B cell (primary cell): ENCODE data around the gene JMJD4. TPM values are rescaled to one million over a fixed set of nuclear protein-coding genes. Genes with fewer than 3 reads are reported as not detected.

Source experiments
- ATAC-seq: fragments of 200-7000 bp; cut with Tn5 transposase; one replicate; pipeline ENCODE4 v1.10.0; 2021; ENCODE audit warnings: low read depth, mild to moderate bottlenecking, moderate number of reproducible peaks, moderate library complexity
- CTCF ChIA-PET: fragments of 350-600 bp; sonication (Branson Sonifier 250); formaldehyde crosslinking; loops from one replicate; lab custom pipeline; 2021; ENCODE audit warnings: antibody characterized with exemption, inconsistent platforms; lab: Charles Lee
- POLR2A ChIA-PET: fragments of 350-600 bp; sonication (Branson Sonifier 250); formaldehyde crosslinking; loops from one replicate; lab custom pipeline; 2021; ENCODE audit warnings: antibody characterized with exemption; lab: Charles Lee
- DNase-seq: peaks from one replicate; pipeline ENCODE4 v3.0.0; 2013
- H2AFZ ChIP-seq: 2 replicates; pipeline ENCODE4 v1.6.1; 2012; ENCODE audit warnings: mild to moderate bottlenecking, low read depth, low read length; ENCODE audit not compliant: insufficient read depth, poor library complexity, severe bottlenecking
- H3K27ac ChIP-seq, 2 donors: 1 replicate in 1 of 2; 2 replicates in 1 of 2; pipeline ENCODE4 v1.5.1; 2012 to 2013; ENCODE audit warnings: low read length in 2 of 2, mild to moderate bottlenecking in 2 of 2, moderate library complexity in 1 of 2
- H3K27me3 ChIP-seq, 4 experiments: fragments of 200-600 bp in 1 of 4; sonication (generic) in 1 of 4; replicated peaks in 1 of 4; 1 replicate in 2 of 4; 2 replicates in 2 of 4; pipeline versions ENCODE4 v1.6.1 to v1.7.0; 2013 to 2016; ENCODE audit warnings: low read length in 3 of 4, mild to moderate bottlenecking in 2 of 4, mixed read lengths in 1 of 4, moderate library complexity in 1 of 4; ENCODE audit not compliant: insufficient read depth in 4 of 4, control insufficient read depth in 3 of 4; ENCODE audit errors: control extremely low read depth in 1 of 4
- H3K36me3 ChIP-seq, 2 experiments: replicated peaks in 1 of 2; 1 replicate in 1 of 2; 2 replicates in 1 of 2; pipeline versions ENCODE4 v1.6.1 to v1.7.1; 2013; ENCODE audit warnings: low read length in 1 of 2; ENCODE audit not compliant: insufficient read depth in 2 of 2, control insufficient read depth in 1 of 2; ENCODE audit errors: control extremely low read depth in 1 of 2, extremely low read depth in 1 of 2
- H3K4me1 ChIP-seq, 2 donors: fragments of 200-600 bp in 1 of 2; sonication (generic) in 1 of 2; 1 replicate in 1 of 2; 2 replicates in 1 of 2; pipeline versions ENCODE4 v1.5.1 to v1.6.1; 2013 to 2017; ENCODE audit warnings: low read length in 2 of 2; ENCODE audit not compliant: control insufficient read depth in 2 of 2, insufficient read depth in 2 of 2
- H3K4me2 ChIP-seq: replicated peaks from 2 replicates; pipeline ENCODE3; 2012; ENCODE audit warnings: mild to moderate bottlenecking, low read depth, low read length; ENCODE audit not compliant: poor library complexity, severe bottlenecking
- H3K4me3 ChIP-seq, 5 experiments: fragments of 200-600 bp in 1 of 5; sonication (generic) in 1 of 5; 1 replicate in 3 of 5; 2 replicates in 2 of 5; pipeline versions ENCODE4 v1.5.1 to v1.7.0; 2011 to 2016; ENCODE audit warnings: low read length in 4 of 5, mild to moderate bottlenecking in 4 of 5, low read depth in 2 of 5, control low read depth in 1 of 5, moderate library complexity in 1 of 5; ENCODE audit not compliant: insufficient read depth in 1 of 5; ENCODE audit errors: control extremely low read depth in 1 of 5, extremely low read depth in 1 of 5
- H3K79me2 ChIP-seq: fragments of 200-600 bp; sonication (generic); one replicate; pipeline ENCODE4 v1.6.0; 2016; ENCODE audit warnings: low read length; ENCODE audit not compliant: control insufficient read depth, insufficient read depth
- H3K9ac ChIP-seq: fragments of 200-600 bp; sonication (generic); 2 replicates; pipeline ENCODE4 v1.6.1; 2017; ENCODE audit warnings: mild to moderate bottlenecking, low read length, moderate library complexity
- H3K9me3 ChIP-seq, 3 donors: one replicate each; pipeline versions ENCODE4 v1.6.1 to v1.7.1; 2013; ENCODE audit warnings: low read length in 2 of 3; ENCODE audit not compliant: control insufficient read depth in 2 of 3, insufficient read depth in 1 of 3; ENCODE audit errors: control extremely low read depth in 1 of 3
- H4K20me1 ChIP-seq: 2 replicates; pipeline ENCODE4 v1.6.0; 2012; ENCODE audit warnings: mild to moderate bottlenecking, low read length; ENCODE audit not compliant: insufficient read depth, control insufficient read depth, poor library complexity, severe bottlenecking
- H3K27ac Mint-ChIP-seq: one replicate; pipeline ENCODE4 v1.8.0; 2021; ENCODE audit warnings: mixed read lengths
- H3K27me3 Mint-ChIP-seq: one replicate; pipeline ENCODE4 v1.8.0; 2021; ENCODE audit warnings: mixed read lengths
- H3K4me1 Mint-ChIP-seq: one replicate; pipeline ENCODE4 v1.8.0; 2021; ENCODE audit warnings: mixed read lengths
- H3K4me3 Mint-ChIP-seq: one replicate; pipeline ENCODE4 v1.8.0; 2021; ENCODE audit warnings: mixed read lengths
- H3K9me3 Mint-ChIP-seq: one replicate; pipeline ENCODE4 v1.8.0; 2022; ENCODE audit warnings: mixed read lengths; ENCODE audit not compliant: insufficient read depth
- EZH2 ChIP-seq: IDR thresholded peaks from 2 replicates; pipeline ENCODE4 v1.6.1; 2012; ENCODE audit warnings: borderline replicate concordance, low read depth, mild to moderate bottlenecking, moderate library complexity, low read length; ENCODE audit not compliant: insufficient read depth, poor library complexity, severe bottlenecking
- WGBS: methylation state at CpG from one replicate; pipeline ENCODE4 v1.1.5; 2013; ENCODE audit warnings: missing lambda C conversion rate; ENCODE audit not compliant: insufficient coverage; 5-methylcytosine and 5-hydroxymethylcytosine counted together
- intact Hi-C: fragments of 100-400 bp; cut with micrococcal nuclease; formaldehyde crosslinking; loops from one replicate; pipeline ENCODE4 v1.10.0; 2022
- polyA plus RNA-seq: library from polyadenylated mRNA; depleted of rRNA; stranded (reverse); fragments of >200 nt; gene quantifications from 2 replicates; pipeline ENCODE4 v1.2.3, GENCODE V29; 2012
- total RNA-seq, 2 donors: library from RNA; stranded (reverse); fragments of 120-200 nt in 1 of 2; gene quantifications; 1 replicate in 1 of 2; 2 replicates in 1 of 2; pipeline versions ENCODE4 v1.2.3 to v1.2.4, GENCODE V29; 2013 to 2022
- TF ChIP-seq, protein P1 (sequence below): fragments of 200-600 bp; IDR thresholded peaks from one replicate; pipeline ENCODE4 v1.8.0; 2022; ENCODE audit warnings: antibody characterized with exemption, mild to moderate bottlenecking

The JMJD4 gene
- total and polyA plus RNA-seq, 2 donors (not counting 1 experiment from before 2014, with no cell fraction given): 29.9 to 30.6 TPM

DNA sequence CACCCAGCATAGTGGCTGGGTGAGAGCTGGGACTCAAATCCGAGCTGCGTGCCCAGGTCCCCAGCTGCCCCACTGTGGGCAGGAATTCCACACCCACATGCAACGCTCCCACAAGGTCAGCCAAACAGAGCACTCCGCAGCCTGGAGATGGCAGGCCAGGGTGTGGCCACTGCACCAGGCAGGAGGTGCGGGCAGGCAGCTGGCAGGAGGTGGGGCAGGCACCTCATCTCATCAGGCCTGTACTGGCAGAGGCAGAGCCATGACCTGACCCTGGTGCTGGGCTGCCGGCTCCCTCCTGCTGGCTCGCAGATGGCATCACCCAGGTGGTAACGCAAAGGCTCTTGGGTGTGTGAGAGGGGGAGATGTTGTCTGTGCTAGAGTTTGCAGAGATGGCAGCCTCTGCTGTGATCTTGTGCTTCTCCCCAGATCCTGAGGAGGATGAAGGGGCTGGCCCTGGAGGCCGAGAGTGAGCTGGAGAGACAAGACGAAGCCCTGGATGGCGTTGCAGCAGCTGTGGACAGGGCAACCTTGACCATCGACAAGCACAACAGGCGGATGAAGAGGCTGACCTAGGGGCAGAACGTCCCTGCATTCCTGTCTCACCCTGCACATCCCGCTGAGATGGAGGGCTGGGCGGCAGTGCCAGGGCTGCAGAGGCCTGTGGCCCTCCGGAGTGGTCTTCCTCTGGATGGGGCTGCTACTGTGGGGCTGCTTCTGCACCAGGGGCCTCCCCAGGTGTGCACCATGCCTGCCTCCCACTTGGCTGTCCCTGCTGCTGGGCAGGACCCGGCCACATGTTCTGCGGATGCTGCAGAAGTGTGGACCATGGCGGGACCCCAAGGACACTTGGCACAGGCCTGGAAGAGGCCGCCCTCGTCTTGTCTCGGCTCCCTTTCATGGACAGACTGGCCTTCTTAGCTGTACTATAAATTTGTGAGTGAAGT is 45.3 kb upstream of the JMJD4 start:
- intact Hi-C loops: loop anchor here (10.0 kb wide), 1 partner anchor 704 kb away; the partner anchor contains the start of gene RNF187
- H3K27ac Mint-ChIP-seq: no peak overlapping the region
- H3K9me3 Mint-ChIP-seq: no peaks in the 10 kb centered on the region
- H3K9me3 ChIP-seq: peaks cover 0 to 7% (median 0%) of the 10 kb centered on the region in 3 donors
- no peak overlapping the region for H3K4me3 ChIP-seq
- TF ChIP-seq EZH2: no peak
- TF ChIP-seq, protein P1, sequence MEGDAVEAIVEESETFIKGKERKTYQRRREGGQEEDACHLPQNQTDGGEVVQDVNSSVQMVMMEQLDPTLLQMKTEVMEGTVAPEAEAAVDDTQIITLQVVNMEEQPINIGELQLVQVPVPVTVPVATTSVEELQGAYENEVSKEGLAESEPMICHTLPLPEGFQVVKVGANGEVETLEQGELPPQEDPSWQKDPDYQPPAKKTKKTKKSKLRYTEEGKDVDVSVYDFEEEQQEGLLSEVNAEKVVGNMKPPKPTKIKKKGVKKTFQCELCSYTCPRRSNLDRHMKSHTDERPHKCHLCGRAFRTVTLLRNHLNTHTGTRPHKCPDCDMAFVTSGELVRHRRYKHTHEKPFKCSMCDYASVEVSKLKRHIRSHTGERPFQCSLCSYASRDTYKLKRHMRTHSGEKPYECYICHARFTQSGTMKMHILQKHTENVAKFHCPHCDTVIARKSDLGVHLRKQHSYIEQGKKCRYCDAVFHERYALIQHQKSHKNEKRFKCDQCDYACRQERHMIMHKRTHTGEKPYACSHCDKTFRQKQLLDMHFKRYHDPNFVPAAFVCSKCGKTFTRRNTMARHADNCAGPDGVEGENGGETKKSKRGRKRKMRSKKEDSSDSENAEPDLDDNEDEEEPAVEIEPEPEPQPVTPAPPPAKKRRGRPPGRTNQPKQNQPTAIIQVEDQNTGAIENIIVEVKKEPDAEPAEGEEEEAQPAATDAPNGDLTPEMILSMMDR: no peak
- H4K20me1 ChIP-seq: no peaks in the 10 kb centered on the region
- peaks cover 0 to 23% of the 10 kb centered on the region in 2 experiments for H3K36me3 ChIP-seq
- H2AFZ ChIP-seq: no peak overlapping the region
- H3K27ac ChIP-seq: no peak overlapping the region
- no peak overlapping the region for H3K4me2 ChIP-seq
- CTCF ChIA-PET: no interaction called here
- H3K27me3 ChIP-seq: no peaks in the 10 kb centered on the region
- POLR2A ChIA-PET: no interaction called here
- H3K9ac ChIP-seq: no peak overlapping the region
- H3K4me3 Mint-ChIP-seq: no peak overlapping the region
- peaks cover 0 to 3% of the 10 kb centered on the region in 2 donors for H3K4me1 ChIP-seq
- peaks cover under 1% of the 10 kb centered on the region for H3K4me1 Mint-ChIP-seq
- no peaks in the 10 kb centered on the region for H3K79me2 ChIP-seq
- WGBS: 91% methylated on average over 17 of the region's 23 CpGs
- DNase-seq (no peak), ATAC-seq (no peak)
- no peaks in the 10 kb centered on the region for H3K27me3 Mint-ChIP-seq

DNA sequence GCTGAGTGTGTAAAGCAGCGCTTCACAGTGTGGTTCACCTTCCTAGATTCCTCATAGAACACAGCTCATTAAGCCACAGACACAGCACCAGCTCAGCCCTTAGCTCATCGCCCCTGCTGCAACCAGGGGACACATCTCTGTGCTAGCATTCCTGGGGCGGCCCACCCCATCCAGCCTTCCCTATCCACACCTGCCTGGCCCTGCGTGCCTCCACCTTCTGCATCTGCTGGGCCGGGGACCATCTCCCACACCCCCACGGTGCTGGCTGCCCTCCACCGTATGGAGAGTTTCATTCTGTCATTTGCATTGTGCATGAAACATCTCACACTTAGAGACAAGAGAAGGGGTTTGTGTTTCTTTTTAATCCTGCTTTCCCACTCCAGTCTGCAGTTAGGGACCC is 44.6 kb upstream of the JMJD4 start:
- ChIA-PET POLR2A (no interaction called here), CTCF (no interaction called here)
- WGBS: 100% methylated on average over 4 of the region's 7 CpGs
- Histone ChIP-seq H3K27ac (no peak overlapping the region), H3K27me3 (no peaks in the 10 kb centered on the region), H3K4me3 (no peak overlapping the region), H3K9me3 (peaks cover 0 to under 1% (median 0%) of the 10 kb centered on the region in 3 donors), H3K9ac (no peak overlapping the region), H4K20me1 (no peaks in the 10 kb centered on the region), H3K79me2 (no peaks in the 10 kb centered on the region), H3K36me3 (peaks cover 0 to 26% of the 10 kb centered on the region in 2 experiments), H3K4me2 (no peak overlapping the region), H3K4me1 (no peaks in the 10 kb centered on the region), H2AFZ (no peak overlapping the region)
- Mint-ChIP-seq H3K9me3 (no peaks in the 10 kb centered on the region), H3K27ac (no peak overlapping the region), H3K27me3 (no peaks in the 10 kb centered on the region), H3K4me3 (no peak overlapping the region), H3K4me1 (no peaks in the 10 kb centered on the region)
- ATAC-seq (no peak), DNase-seq (no peak)
- intact Hi-C loops: loop anchor here (10.0 kb wide), 1 partner anchor 705 kb away; the partner anchor contains the start of gene RNF187
- TF ChIP-seq EZH2: no peak
- TF ChIP-seq, protein P1: no peak
